Activated gamma-delta T cell treated with anti-CD3 and anti-CD28 coated beads, Interleukin-2, amount 50 U/mL, for 16 hours (primary cell): ENCODE results near the gene GALNT2.

Experiments used
- DNase-seq: peaks from one replicate; pipeline ENCODE4 v3.0.0-alpha.2; 2020; ENCODE audit warnings: low read depth

The GALNT2 gene

DNA sequence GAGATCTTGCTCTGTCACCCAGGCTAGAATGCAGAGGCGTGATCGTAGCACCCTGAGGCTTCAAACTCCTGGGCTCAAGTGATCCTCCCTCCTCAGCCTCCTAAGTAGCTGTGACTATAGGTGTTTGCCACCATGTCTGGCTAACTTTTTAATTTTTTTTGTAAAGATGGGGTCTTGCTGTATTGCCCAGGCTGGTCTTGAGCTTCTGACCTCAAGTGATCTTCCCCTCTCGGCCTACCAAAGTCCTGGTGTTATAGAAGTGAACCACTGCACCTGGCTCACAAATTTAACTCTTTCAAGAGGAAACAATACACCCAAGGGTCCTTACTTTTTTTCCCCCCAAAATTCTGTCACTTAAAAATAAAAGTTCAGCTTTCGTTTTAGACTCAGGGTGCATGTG is 62.3 kb downstream of the GALNT2 start:
- DNase-seq: no peak

DNA sequence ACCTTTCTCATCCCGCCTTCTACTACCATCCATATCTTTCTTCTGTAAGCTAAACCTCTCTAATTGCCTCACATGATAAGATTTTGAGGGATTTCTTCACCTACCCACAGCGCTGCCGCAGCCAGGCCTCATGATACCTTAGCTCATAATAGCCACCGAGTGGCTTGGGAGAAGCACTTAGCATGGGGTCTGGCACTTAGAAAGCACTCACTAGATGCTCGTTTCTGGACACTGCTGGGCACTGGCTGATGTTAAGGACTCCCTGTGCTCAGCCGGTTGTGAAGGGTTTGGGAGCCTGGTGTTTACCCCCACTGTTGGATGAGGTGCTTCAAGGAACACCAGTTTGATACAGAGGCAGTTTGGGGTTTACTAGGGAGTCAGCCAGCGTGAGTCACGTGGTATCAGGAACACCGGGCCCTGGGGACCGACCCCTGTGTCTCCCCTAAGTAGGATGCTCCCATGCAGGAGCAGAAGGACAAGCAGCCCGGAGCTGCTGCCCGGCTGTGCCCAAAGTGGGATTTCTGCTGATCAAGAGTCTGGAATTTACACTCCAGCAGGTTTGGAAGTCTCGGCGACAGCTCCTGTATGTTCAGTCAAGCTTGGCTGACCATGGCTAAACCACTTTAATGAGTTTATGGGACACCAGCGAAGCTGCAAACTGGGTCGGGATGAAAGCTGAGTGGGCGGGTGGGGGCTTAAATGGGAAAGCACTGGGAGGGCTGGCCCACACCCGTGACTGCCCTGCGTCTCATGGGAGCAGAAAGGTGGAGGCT is 63.3 kb downstream of the GALNT2 start:
- DNase-seq: no peak

DNA sequence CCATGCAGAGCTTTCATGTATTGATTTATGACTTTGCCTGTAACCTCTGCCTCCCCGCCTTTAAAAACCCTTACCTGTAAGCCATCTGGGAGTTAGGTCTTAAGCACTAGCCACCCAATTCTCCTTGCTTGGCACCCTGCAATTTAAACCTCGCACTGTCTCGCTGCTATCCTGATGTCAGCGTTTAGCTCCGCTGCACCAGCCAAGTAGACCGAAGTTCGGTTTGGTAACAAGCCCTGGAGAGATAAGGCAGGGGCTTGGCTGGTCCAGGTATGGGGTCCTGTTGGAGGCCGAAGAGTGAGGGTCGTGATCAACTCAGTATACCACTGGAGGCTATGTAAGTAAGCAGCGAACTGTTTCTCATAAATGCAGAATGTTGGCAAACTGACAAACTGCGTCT is 64.4 kb downstream of the GALNT2 start:
- no peak for DNase-seq

DNA sequence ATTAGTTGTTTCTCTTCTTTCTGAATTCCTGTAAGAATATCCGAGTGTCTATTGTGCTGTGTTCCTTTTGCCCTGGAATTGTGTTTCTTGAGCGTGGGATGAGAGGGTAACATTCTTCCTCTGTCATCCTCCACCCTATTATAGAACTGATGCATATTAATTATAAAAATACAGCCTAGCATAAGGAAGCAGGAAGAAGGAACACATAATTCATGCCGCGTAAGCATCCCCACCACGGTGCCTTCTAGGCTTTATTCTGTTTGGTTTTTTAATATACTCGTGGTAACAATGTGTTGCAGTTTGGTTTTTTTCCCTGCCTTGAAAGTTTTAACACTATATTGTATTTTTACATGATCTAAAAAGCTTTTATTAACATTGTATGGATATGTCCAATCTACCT is 65.7 kb downstream of the GALNT2 start:
- no peak for DNase-seq

DNA sequence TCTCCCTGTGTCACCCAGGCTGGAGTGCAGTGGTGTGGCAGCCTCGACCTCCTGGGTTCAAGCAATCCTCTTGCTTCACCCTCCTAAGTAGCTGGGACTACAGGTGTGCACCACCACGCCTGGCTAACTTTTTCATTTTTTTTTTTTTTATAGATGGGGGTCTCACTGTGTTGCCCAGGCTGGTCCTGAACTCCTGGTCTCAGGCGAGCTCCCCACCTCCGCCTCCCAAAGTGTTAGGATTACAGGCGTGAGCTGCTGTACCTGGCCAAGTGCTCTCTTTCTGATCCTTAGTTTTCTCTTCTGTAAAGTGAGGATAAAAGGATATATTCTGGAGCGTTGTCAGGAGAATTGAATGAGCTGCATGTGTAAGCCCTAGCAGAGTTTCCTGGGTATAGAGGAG is 68.7 kb downstream of the GALNT2 start:
- DNase-seq: no peak

DNA sequence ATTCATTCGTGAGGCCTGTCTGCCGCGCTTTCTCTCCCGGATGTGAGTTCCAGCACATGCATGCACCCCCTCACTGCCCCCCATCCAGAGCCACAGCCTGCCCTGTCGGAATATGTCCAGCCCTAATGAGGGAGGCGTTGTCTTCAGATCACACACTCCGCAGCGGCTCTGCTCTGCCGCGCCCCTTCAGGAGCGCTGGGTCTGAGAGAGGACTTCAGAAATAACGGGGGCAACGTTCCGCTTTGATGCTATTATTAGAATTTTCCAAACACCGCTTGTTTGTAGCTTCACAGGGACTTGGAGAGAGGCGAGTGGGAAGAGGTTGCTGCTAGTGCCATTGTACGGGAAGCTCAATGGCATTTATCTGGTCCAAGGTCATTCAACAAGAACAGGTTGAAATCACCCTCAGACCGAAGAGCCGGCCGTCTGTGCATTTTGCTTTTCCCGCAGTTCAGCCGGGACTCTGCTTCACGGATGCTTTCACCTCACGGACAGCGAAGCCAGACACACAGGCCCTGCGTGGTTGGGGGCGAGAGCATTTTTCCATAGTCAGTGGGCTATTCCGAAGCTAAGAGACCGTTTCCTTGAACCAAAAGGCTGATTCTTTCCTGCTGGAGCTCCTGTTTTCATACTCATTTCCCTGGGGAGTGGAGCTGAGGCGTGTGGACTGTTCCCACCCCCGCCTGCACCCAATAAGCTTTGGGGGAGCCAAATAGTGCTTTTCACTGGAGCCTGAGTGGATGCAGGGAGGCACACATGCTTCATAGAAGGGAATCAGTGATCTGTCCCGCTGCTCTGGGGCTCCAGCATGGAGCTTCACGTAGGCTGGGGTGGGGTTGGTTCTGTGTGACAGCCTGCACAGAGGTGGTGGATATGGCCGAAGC is 69.7 kb downstream of the GALNT2 start:
- DNase-seq: no peak

DNA sequence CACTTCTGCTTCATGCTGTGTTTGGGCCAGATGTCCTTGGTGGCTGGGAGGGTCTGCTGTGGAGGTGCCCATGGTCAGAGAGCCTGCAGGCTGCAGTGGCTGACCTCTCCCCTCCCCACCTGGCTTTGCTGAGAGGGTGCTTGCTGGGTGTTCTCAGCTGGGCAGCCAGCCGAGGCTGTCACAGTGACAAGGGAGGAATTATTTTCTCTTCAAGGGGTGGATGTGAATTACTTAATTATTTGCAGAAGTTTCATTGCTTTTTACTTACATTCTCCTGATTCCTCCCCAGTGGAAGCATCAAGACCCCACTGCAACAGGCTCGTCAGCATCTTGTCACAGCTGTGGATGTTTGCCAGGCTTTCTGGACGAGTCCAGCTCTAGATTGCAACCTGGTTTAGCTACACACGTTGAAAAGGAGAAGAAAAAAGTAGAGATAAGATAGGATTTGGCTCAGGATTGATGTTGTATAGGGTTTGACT is 70.3 kb downstream of the GALNT2 start:
- no peak for DNase-seq

DNA sequence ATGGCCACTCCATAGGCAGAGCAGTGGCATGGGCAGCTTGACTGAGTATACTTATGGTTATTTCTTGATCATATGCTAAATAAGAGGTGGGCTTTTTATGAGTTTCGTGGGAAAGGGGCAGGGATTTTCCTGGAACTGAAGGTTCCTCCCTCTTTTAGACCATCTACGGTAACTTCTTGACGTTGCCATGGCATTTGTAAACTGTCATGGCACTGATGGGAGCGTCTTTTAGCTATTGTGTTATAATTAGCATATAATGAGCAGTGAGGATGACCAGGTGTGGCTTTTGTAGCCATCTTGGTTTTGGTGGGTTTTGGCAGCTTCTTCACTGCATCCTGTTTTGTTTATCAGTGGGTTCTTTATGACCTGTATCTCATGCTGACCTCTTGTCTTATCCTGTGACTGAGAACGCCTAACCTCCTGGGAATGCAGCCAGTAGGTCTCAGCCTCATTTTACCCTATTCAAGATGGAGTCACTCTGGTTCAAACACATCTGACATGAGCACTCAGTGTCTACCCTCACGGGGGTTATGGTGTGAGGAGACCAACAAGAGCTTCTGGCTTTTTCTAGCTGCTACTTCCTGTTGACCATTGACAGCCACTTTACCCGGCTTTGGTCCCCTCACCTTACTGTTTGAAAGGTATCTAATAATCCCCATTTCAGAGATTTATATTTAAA is 71.7 kb downstream of the GALNT2 start:
- DNase-seq: no peak

DNA sequence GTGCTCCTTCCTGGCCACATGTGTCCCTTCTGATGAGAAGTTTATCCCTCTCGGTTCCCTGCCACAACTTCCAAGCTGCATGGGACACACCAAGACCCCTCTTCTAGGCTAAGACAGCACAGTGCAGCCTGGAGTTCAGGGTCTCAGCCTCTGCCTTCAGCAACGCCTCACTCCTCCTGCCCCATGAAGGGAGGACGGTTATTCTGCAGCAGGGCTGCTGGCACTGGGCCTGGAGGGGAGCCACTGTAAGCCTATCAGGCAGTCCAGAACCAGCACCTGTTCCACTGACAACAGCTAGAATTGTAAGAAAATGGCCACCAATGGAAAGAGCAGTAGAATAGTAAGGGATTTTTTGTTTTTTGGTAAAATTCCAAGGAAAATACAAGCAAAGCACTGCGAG is 72.3 kb downstream of the GALNT2 start:
- no peak for DNase-seq

DNA sequence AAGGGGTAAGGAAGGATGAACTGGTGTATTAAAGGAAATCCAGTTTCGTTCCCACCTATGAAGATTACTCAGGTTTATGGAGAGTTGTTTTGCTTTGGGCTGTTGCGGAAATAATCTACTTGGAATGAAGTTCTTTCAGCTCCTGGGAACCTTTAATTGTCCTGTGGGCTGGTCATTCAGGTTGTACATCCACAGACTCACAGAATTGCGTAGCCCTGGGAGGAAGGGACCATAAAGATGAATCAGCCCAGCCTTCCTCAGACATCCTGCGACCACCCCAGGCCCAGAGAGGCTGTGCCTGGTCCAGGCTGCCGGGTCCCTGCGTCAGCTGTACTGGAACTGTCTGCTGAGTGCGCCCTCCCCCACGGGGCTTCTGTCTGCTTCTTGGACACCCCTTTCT is 72.7 kb downstream of the GALNT2 start:
- no peak for DNase-seq

DNA sequence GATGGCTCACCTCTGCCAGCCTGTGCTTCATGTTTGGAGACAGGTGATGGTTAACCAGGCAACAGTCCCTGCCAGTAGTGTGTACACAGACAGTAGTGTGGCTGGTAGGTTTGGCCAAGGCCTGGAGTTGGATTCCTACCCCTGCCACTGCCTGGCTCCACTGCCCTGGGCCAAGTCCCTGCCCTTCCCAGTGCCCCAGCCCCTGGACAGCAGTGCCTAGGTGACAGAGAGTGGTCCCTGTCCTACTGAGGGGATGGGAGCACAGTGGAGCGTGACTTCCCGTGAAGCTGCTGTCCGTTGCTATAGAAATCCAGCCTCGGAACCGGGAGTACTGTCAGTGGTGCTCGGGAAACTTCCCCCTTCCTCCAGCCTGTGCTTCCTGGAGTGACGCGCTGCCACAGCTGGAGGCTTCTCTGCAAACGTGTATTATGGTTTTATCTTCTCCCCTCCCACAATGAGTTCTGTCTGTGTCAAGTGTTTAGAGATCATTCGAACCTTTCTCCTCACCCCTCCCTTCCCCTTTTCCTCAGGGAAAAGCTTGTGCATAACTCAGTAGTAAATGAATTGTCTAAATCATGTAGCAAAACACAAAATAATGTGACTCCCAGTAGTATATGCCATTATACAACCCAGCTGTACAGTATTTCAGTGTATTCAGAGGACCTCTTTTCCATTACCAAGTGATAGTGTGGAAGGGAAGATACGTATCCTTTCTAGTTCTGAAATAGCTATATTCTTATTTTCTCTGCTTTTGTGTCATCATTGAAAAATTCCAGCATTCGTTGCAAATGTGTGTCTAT is 73.4 kb downstream of the GALNT2 start:
- no peak for DNase-seq

DNA sequence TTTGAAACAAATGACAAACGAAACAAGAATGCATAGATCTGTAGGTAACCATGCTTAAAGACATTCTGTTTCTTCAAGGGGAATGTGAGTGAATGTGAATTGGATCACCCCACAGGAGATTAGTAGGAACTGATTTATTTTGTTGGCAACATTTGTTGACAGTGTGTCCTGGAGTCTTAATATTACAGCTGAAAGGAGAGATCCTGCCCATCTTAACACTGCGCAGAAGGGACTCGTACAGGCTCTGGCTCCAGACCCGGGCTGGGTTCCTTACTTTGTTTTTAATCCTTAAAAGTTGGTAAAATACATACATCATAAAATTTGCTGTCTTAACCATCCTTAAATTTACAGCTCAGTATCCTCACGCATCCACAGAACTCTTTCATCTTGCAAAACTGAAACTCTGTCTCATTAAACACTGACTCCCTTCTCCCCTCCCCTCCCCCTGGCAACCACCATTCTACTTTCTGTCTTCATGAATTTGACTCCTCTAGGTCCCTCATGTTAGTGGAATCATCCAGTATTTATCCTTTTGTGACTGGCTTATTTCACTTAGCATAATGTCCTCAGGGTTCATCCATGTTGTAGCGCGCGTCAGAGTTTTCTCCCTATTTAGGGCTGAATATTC is 74.1 kb downstream of the GALNT2 start:
- no peak for DNase-seq

DNA sequence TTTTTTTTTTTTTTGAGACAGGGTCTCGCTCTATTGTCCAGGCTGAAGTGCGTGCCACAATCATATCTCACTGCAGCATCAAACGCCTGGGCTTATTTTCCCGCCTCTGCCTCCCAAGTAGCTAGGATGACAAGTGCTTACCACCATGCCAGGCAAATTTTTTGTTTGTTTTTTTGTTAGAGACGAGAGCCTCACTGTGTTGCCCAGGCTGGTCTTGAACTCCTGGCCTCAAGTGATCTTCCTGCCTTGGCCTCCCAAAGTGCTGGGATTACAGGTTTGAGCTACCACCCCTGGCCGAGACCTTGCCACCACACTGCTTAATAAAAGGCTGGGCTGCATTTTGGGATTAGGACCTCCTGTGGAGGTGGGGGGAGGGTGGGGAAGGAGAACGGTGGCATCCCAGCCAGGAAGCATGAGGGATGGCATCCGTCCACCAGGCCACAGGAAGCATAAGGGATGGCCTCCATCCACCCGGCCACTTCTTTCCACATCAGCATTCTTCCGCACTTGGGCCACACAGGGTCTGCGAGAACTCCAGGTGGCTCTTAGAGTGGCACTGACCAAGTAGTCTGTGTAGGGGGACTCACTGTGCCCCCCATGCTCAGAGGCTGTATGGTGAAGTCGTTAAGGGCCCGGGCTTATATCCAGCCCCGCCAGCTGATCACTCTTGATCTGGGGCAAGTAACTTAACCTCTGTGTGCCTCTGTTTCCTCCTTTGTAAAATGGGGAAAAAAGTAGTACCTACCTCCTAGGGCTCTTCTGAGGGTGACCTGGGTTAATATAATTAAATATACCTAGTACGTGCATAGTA is 75.0 kb downstream of the GALNT2 start:
- DNase-seq: no peak

DNA sequence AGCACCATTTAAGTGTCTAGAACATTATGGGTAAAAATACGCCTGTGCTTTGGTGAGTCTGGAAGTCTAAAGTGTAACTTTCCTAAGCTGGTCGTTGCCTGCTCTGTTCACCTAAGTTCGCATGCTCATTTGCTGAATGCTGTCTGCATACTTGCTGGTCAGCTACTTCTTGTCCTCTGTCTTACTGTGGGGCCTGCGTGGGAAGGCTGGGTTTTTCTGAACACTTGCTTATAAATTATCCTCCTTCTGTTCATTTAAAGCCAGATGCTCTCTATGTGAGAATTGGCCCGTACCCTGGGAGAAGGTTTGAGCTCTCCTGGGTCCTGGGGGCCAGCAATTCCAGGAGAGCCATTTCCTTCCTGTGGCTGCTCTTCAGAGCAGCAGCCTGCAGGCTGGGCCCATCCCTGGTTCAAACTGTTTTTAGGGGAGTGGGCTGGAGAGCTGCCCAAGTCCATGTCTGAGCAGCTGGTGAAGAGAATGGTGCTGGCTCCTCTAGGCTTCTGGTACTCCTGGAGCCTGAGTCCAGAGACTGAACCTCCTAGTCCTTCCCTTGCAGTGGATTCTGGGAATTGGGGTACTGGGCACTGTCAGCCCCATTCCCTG is 75.7 kb downstream of the GALNT2 start:
- no peak for DNase-seq

DNA sequence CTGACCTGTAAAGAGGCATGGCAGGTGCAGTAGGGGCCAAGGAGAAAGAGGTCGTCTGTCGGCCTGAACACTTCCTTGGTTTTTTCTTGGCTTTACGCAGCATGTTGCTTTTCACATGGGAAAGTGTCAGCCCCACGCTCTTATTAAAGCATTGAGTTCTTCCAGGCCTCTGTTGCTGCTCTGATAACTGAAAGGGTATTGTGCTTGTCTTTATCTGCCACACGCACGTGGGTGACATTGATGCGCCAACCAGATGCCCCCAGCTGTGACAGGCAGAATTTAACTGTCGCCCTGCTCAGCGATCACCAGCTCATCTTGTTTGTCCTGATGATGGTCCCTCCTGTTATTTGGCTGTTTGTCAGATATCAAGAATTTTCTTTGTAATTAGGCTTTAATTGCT is 76.5 kb downstream of the GALNT2 start:
- DNase-seq: no peak

DNA sequence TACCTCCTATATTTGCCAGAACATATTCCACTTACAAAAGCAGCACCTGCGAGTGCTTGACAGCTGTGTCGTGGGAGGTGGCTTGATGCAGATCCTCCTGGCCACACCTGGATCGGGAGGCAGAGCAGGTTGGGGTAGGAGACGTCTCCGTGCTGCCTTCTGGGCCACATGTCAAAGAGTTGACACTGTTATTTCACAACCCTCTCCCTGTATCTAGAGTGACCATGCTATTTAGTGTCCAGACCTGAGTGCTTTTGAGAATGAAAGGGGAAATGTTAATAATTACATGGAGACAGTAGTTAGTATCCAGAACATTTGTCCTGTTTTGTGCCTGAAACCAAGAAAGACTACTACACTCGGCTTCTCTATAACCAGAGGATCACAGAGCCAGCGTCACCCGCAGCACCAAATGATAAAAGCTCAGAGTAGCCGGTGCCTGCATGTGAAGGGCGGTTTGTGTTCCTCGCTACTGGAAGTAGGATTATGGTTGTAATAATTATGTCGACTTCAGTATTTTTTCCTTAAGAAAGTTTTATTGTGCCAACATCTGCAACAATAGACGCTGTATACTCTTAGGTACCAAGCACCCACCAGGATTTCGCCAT is 77.1 kb downstream of the GALNT2 start:
- no peak for DNase-seq

DNA sequence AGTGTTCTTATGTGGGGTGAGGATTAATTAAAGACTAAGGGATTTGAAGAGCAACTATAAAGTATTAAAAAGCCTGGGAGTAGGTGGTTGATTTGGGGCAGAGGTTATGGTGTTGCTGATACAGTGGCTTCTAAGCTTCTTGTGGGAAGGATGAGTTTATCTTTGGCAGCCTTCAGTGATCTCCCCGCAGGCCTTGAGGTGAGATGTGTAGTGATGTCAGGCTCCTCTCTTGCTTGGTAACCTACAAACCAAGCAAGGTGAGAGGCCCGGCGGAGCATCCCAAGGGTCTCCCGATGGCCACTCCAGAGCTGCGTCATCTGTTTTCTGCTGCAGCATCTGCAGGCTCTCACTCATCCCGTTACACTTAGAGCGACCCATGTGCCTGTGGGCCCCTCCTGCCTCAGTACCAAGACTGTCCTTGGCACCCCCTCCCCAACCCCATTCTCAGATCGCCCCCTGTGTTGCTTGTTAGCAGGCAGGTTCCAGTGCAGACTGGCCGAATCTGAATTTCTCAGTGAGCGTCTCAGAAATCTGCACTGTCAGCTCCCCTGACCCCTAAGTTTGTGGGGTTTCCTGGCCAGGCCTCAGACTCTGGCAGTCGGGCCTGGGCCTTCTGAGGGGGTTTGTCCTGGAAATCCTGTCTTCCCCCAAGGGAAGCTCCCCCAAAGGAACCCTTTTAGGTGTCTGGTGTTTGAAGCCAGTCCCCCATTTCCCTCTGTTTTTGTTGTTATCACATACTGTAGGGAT is 77.9 kb downstream of the GALNT2 start:
- DNase-seq: no peak

DNA sequence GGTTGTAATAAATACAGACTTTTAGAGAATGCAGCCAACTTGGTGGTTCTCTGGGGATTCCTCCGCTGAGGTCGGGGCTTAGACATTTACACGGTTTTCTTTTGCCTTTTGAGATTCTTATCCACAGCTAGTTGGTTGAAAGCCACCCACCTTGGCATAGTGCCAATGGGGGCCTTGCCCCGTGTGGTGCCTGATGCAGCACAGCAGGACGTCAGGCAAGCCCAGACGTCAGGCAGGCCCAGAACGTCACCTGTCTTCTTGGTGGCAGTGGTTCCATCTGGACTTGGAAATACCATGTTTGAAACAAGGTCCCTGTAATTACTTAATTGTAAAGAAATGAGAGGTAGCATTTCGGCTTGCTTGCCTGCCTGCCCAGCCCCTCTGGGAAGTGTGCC is 78.5 kb downstream of the GALNT2 start:
- no peak for DNase-seq

DNA sequence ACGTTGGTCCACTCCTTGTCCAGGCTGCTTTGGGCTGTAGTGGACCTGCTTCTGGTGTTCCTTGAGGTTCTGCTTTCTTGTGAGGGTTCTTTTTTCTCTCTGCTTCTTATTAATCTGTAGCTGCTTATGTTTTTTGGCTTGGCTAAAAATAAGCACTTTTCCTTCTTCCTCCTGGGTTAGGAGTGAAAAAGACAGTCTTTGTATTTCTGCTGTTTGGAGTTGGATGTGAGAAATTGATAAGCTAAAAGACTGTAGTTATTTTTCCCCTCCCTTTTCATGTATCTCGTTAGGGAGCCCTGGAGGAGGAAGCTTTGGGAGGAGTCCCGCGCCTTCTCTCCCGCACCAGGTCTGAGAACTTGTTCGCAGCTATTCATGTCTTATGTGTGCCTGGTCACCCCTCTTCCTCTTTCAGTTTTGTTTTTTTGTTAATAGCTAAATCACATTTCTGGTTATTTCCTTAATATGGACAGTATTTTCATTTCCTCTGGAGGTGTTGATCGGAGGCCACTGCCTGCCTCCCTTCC is 79.0 kb downstream of the GALNT2 start:
- DNase-seq: no peak
